Neural crest cell (in vitro differentiated cells): Measurements from ENCODE around the gene COG8. TPM values are rescaled to one million over a fixed set of nuclear protein-coding genes. Genes with fewer than 3 reads are reported as not detected.

Source experiments
- DNase-seq: peaks from one replicate; pipeline ENCODE4 v3.0.0; 2021; ENCODE audit warnings: low read depth, mixed read lengths, low spot score
- H3K27ac Mint-ChIP-seq: one replicate; pipeline ENCODE4 v1.8.0; 2021; ENCODE audit warnings: mild to moderate bottlenecking, mixed read lengths; ENCODE audit not compliant: unreplicated experiment
- H3K27me3 Mint-ChIP-seq: 2 replicates; pipeline ENCODE4 v1.8.0; 2021; ENCODE audit warnings: low read depth, mild to moderate bottlenecking, mixed read lengths
- H3K36me3 Mint-ChIP-seq: 2 replicates; pipeline ENCODE4 v1.8.0; 2021; ENCODE audit warnings: low read depth, mild to moderate bottlenecking, mixed read lengths
- H3K4me1 Mint-ChIP-seq: 2 replicates; pipeline ENCODE4 v1.8.0; 2021; ENCODE audit warnings: mixed read lengths
- H3K4me3 Mint-ChIP-seq: one replicate; pipeline ENCODE4 v1.8.0; 2021; ENCODE audit warnings: mild to moderate bottlenecking, mixed read lengths
- H3K9me3 Mint-ChIP-seq: 2 replicates; pipeline ENCODE4 v1.8.0; 2021; ENCODE audit warnings: mixed read lengths
- total RNA-seq: library from RNA; stranded (reverse); gene quantifications from 2 replicates; pipeline ENCODE4 v1.2.1, GENCODE V29; 2021
- TF ChIP-seq, protein P1 (sequence below): fragments of 200-600 bp; sonication (generic); conservative IDR thresholded peaks from 2 replicates; pipeline ENCODE4 v1.5.0; 2021; ENCODE audit warnings: antibody characterized with exemption, mild to moderate bottlenecking

The COG8 gene
- total RNA-seq, 1 donor from 2014 or later, result 67.6 TPM

DNA sequence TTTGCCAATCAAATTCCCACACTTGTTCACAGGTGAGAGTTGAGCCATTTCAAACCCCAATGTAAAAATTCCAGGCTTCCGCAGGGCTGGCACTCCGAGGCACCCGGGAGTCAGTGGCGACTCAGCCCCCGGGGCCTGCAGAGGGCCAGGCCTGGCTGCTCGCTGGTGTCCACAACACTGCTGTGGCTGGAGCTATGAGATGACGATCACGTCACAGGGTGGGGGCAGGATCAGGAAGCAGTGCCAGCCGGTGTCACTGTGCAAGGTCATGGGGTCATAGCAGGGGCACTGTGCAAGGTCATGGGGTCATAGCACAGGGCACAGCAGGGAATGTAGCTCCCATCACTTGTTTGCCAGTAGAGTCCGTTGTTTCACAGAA is 20.5 kb downstream of the COG8 start:
- no peak for DNase-seq
- Mint-ChIP-seq H3K36me3 (peaks cover 22% of the 10 kb centered on the region), H3K4me3 (no peak overlapping the region), H3K4me1 (no peaks in the 10 kb centered on the region), H3K27me3 (no peaks in the 10 kb centered on the region), H3K27ac (no peak overlapping the region), H3K9me3 (no peaks in the 10 kb centered on the region)
- TF ChIP-seq, protein P1, sequence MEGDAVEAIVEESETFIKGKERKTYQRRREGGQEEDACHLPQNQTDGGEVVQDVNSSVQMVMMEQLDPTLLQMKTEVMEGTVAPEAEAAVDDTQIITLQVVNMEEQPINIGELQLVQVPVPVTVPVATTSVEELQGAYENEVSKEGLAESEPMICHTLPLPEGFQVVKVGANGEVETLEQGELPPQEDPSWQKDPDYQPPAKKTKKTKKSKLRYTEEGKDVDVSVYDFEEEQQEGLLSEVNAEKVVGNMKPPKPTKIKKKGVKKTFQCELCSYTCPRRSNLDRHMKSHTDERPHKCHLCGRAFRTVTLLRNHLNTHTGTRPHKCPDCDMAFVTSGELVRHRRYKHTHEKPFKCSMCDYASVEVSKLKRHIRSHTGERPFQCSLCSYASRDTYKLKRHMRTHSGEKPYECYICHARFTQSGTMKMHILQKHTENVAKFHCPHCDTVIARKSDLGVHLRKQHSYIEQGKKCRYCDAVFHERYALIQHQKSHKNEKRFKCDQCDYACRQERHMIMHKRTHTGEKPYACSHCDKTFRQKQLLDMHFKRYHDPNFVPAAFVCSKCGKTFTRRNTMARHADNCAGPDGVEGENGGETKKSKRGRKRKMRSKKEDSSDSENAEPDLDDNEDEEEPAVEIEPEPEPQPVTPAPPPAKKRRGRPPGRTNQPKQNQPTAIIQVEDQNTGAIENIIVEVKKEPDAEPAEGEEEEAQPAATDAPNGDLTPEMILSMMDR, result no peak

DNA sequence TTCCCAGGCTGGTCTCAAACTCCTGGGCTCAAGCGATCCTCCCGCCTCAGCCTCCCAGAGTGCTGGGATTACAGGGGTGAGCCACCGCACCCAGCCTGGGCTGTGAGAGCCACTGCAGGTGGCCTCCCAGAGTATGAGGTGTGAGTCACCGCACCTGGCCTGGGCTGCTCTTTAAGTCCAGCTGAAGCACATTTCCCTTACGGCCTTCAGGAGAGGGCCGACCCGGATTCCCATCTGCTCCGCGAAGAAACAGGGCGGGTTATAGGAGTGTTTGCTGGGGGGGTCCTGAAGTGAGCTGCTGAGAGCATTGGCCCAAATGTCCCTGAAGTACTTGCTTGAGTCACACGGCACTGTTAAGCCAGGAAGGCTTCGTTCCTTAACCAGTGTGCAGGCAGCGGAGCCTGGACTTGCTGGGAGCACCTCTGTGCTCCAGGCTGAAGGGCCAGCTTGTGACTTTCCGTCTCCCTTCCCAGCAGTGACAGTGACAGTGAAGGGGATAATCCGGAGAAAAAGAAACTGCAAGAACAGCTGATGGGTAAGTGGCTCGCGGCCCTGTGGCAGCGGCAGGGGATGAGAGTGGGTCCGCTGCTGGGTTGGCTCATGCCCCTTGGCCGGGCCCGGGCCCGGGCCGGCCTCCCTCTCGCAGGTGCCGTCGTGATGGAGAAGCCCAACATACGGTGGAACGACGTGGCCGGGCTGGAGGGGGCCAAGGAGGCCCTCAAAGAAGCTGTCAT is 21.0 kb downstream of the COG8 start:
- Mint-ChIP-seq H3K4me1 (peaks cover 1% of the 10 kb centered on the region), H3K9me3 (no peaks in the 10 kb centered on the region), H3K4me3 (no peak overlapping the region), H3K27ac (no peak overlapping the region), H3K36me3 (peaks cover 23% of the 10 kb centered on the region), H3K27me3 (no peaks in the 10 kb centered on the region)
- no peak for DNase-seq
- TF ChIP-seq, protein P1, result no peak

DNA sequence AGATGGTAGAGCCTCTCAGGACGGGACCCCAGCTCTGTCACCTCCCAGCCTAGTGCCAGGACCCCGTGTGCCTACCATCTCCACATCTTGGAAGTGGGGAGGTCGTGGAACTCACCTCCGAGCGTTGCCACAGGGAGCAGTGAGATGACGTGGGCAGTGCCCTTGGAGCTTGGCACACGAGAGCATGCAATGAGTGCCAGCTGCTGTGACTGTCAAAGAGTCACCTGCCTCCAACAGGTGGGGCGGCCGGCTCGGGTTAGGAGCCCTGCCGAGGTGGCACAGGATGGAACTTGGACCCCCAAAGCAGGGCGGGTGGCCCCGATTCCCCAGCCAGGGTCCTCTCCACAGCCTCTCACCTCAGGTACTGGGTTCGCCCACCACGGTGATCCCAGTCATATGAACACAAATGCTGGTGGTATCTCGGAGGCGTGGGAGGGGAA is 22.7 kb downstream of the COG8 start:
- Mint-ChIP-seq H3K36me3 (peaks cover 17% of the 10 kb centered on the region), H3K27ac (no peak overlapping the region), H3K27me3 (no peaks in the 10 kb centered on the region), H3K9me3 (no peaks in the 10 kb centered on the region), H3K4me3 (no peak overlapping the region), H3K4me1 (peaks cover 11% of the 10 kb centered on the region)
- DNase-seq, result no peak
- TF ChIP-seq, protein P1, result no peak

DNA sequence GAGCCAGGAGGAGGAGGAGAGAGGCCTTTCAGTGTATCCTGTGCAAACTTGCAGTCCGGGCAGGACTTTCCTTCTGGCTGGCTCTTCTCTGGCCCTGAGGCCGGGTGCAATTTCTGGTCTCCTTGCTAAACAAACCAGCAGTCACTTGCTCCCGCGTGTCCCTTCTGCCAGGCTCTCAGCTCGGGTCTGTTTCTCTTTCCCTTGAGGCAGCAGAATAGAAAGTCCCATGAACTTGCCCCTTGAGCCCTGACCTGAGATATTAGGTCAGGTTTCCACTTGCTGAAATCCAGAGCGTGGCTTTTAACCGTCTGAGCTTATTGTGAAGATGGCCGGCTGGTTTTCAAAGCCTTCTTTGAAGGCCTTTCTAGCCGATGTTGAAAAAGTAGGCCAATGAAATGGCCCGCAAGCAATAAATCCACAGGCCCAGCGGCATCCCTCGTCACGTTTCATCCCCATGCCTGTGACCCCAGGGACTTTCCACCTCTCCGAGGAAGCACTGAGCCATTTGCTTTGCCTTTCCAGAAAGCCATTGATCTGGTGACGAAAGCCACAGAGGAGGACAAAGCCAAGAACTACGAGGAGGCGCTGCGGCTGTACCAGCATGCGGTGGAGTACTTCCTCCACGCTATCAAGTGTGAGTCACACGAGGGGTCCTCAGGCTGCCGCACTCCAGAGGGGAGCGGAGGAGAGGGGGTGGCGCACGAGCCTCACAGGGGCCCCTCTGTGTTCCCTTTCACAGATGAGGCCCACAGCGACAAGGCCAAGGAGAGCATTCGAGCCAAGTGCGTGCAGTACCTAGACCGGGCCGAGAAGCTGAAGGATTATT is 23.7 kb downstream of the COG8 start:
- no peaks in the 10 kb centered on the region for H3K27me3 Mint-ChIP-seq
- H3K36me3 Mint-ChIP-seq, result peaks cover 14% of the 10 kb centered on the region
- peak overlapping the region; percentile 87 for H3K4me3 Mint-ChIP-seq
- no peak for DNase-seq
- no peaks in the 10 kb centered on the region for H3K9me3 Mint-ChIP-seq
- H3K4me1 Mint-ChIP-seq, result peaks cover 14% of the 10 kb centered on the region
- H3K27ac Mint-ChIP-seq, result peak overlapping the region; percentile 89
- TF ChIP-seq, protein P1, result no peak

DNA sequence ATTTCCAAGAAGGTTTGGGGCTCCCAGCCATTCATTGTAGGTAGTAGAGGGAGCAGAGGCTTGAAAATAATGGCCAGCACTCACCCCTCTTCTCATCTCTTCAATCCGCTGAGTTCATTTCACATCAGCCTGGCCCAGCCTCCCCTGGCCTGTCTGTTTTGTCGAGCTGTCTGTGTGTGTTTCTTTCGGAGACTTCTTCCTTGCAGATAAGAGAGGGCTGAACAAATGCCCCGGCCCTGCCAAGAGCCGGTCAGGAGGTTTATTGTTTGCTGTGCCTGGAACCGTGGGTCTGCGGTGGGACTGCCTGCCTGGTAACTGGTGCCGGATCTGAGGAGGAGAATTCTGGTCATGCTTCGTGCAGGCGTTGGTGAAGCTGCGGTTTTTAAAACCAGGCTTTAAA is 24.8 kb downstream of the COG8 start:
- peak overlapping the region; percentile 67 for H3K27ac Mint-ChIP-seq

More for the DNA sequence above, 24.8 kb downstream of the COG8 start:
- TF ChIP-seq, protein P1, result no peak
- peaks cover 19% of the 10 kb centered on the region for H3K4me1 Mint-ChIP-seq
- H3K4me3 Mint-ChIP-seq, result peak overlapping the region; percentile 87
- H3K27me3 Mint-ChIP-seq, result no peaks in the 10 kb centered on the region
- no peak for DNase-seq
- peaks cover 15% of the 10 kb centered on the region for H3K36me3 Mint-ChIP-seq
- H3K9me3 Mint-ChIP-seq, result no peaks in the 10 kb centered on the region
